AG09309 (cell line): Measurements from ENCODE around the gene KDELR1.

Source experiments
- DNase-seq: peaks from one replicate; pipeline ENCODE4 v3.0.0-alpha.2; 2010; ENCODE audit warnings: low read depth
- H3K4me3 ChIP-seq: 2 replicates; pipeline ENCODE4 v1.5.1; 2011; ENCODE audit warnings: mild to moderate bottlenecking, low read depth, low read length, moderate library complexity; ENCODE audit not compliant: control insufficient read depth
- TF ChIP-seq, protein P1 (sequence below): IDR thresholded peaks from 2 replicates; pipeline ENCODE4 v1.5.1; 2011; ENCODE audit warnings: mild to moderate bottlenecking, low read depth, low read length, inconsistent platforms; ENCODE audit not compliant: insufficient read depth, control insufficient read depth; ENCODE audit errors: missing control alignments

The KDELR1 gene

DNA sequence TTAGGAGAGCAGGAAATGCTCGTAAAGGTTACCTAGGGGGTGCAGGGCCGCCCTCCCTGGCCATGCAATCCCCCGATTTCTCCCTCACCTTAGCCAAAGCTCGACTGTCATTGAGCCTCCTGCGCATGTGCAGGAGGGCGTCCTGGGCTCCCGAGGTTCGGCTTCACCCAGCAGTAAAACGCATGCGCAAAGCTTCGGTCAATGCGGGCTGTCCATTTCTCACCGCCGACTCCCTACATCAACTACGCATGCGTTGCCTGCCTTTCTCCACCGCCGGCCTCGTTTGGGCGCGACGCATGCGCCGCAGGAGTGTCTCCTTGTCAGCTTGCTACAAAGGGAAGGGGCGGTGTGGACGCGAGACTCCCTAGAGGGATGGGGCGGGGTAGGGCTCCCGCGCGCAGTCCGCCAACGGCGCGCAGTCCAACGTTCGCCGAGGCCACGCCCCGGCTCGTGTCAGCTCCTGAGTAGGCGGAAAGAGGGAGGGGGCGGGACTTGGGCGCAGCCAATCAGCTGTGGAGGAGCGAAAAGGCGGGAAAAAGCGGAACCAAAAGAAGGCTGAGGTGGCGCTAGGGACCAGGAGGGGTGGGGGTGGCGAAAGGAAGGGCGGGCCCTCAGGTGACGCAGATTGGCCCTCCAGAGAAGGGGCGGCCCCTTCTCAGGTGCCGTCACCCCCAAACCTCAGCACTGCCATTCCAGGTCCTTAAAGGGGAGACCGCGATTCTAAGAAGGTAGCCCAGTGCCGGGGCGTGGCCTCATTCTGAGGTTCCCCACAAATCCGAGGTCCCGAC is 27.3 kb downstream of the KDELR1 start, which contains the start of the genes SYNGR4 and TMEM143:
Gene SYNGR4 (plus strand): TSS at position 558 of the 788 bp plus-strand sequence. CDS start 1,476 bp downstream, outside the sequence.
Gene TMEM143 (minus strand): TSS at position 131 of the 788 bp plus-strand sequence. CDS start 20 bp downstream, at position 111.
- DNase-seq, result peak; percentile 97
- TF ChIP-seq, protein P1, sequence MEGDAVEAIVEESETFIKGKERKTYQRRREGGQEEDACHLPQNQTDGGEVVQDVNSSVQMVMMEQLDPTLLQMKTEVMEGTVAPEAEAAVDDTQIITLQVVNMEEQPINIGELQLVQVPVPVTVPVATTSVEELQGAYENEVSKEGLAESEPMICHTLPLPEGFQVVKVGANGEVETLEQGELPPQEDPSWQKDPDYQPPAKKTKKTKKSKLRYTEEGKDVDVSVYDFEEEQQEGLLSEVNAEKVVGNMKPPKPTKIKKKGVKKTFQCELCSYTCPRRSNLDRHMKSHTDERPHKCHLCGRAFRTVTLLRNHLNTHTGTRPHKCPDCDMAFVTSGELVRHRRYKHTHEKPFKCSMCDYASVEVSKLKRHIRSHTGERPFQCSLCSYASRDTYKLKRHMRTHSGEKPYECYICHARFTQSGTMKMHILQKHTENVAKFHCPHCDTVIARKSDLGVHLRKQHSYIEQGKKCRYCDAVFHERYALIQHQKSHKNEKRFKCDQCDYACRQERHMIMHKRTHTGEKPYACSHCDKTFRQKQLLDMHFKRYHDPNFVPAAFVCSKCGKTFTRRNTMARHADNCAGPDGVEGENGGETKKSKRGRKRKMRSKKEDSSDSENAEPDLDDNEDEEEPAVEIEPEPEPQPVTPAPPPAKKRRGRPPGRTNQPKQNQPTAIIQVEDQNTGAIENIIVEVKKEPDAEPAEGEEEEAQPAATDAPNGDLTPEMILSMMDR, result no peak
- peak within 1 kb of the TSS; percentile 84 for H3K4me3 ChIP-seq

DNA sequence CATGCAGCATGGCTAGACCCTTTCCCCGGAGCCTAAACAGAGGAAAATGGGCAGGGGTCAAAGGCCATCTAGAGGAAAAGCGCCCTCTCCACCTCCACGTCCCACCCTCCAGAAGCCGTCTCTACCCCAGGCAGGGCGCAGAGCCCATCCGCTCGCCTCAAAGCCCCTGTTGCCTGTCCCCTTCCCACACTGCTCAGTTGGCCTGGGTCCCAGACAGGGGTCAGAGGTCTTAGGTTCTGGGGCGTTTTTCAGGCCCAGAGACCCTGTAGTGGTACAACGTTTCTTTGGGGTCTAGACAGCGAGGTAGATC is 27.9 kb downstream of the KDELR1 start:
- no peak for DNase-seq
- TF ChIP-seq, protein P1, result no peak
- H3K4me3 ChIP-seq, result peak overlapping the region; percentile 84

DNA sequence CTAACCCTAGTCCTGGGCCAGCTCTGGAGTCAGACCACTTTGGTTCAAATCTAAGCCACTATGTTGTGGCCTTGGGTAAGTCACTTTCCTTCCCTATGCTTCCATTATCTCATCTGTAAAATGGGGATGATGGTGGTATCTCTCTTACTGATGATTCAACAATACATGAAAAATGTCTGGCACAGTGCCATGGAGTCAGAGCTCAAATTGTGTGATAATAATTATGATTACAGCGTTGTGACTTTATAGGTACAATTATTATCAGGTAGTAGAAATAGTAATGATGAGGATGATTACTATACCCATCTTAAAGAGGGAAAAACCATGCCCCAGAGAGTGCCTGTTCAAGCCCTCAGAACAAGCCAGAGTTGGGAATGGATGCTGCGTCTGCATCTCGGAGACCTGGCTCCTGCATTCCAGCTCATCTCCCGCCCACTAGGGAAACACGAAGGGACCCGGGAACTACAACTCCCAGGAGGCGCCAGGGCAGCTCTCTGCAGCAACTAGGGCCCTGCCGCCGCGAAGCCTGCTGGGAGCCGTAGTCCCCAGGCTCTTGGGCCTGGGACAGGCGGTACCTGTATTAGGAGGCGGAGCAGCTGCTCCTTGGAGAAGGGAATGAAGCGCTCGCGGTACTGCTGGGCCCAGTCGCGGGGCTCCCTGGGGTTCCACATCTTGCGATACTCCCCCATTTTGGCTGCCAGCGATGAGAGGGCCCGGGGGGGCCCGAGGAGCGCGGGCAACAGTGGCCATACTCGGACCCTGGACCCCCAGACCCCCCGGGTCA is 28.4 kb downstream of the KDELR1 start:
- H3K4me3 ChIP-seq, result peak overlapping the region; percentile 84
- peak; percentile 77 for DNase-seq
- TF ChIP-seq, protein P1, result no peak

DNA sequence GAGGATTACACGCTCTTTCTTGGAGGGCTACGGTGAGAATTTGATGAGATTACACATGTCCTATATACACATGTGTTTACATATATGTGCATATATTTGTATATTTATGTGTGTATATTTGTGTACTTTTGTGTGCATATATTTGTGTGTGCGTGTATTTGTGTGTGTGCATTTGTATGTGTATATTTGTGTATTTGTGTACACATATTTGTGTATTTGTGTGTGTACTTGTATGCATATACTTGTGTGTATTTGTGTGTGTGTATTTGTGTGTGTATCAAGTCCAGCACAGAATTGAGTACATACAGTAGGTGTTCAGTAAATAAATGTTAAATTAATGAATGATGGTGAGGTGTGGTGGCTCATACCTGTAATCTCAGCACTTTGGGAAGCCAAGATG is 29.4 kb downstream of the KDELR1 start:
- TF ChIP-seq, protein P1, result no peak
- H3K4me3 ChIP-seq, result no peak overlapping the region
- DNase-seq, result no peak

DNA sequence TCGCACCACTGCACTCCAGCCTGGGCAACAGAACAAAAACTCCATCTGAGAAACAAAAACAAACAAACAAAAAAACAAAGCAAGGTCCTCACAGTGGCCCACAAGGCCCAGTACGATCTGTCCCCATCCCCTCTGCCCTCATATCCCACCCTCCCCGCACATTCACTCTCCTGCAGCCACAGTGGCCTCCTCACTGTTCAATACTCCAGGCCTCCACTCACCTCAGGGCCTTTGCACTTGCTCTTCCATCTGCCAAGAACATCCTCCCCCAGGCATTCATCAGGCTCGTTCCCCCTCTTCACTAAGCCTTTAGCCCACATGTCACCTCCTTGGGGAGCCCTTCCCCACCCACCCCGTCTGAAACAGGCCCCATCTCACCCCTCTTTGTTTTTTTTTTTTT is 32.2 kb downstream of the KDELR1 start:
- no peak for DNase-seq

DNA sequence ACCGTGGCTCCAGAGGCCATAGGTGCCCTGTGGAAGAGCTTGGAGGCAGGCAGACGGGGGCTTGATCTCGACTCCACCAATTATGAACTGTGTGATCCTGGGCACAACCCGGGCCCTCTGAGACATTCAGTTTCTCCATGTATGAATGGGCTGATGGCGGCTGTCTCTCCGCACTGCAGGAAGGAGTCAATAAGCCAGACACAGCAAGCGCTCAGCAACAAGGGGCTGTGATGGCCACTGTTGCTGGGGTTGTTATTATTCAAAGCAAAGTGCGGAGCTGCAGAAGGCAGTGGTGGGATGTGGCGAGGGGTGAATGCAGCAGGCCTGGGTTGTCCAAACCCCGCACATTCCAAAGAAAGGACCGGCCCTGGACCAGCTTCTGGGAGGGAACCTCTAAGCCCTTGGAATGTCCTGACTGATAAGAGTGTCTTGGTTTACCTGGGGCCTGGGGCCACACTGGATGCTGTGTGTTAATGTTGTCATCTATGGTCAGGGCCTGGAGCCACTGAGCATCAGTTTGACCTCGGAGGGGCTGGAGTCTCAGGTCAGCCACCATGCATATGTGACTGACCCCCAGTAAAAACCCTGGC is 35.9 kb downstream of the KDELR1 start:
- TF ChIP-seq, protein P1, result no peak
- DNase-seq, result no peak
- H3K4me3 ChIP-seq, result no peak overlapping the region

More for the DNA sequence above, 32.2 kb downstream of the KDELR1 start:
- TF ChIP-seq, protein P1, result no peak
- H3K4me3 ChIP-seq, result no peak overlapping the region
